NOMO-1 treated with DMSO at 0.1 percent for 48 hours (cell line): ENCODE data around the gene AP2A2.

Source experiments
- DNase-seq: peaks from one replicate; lab custom pipeline; 2025; ENCODE audit not compliant: unreplicated experiment; lab: John Stamatoyannopoulos, UW

Gene AP2A2

DNA sequence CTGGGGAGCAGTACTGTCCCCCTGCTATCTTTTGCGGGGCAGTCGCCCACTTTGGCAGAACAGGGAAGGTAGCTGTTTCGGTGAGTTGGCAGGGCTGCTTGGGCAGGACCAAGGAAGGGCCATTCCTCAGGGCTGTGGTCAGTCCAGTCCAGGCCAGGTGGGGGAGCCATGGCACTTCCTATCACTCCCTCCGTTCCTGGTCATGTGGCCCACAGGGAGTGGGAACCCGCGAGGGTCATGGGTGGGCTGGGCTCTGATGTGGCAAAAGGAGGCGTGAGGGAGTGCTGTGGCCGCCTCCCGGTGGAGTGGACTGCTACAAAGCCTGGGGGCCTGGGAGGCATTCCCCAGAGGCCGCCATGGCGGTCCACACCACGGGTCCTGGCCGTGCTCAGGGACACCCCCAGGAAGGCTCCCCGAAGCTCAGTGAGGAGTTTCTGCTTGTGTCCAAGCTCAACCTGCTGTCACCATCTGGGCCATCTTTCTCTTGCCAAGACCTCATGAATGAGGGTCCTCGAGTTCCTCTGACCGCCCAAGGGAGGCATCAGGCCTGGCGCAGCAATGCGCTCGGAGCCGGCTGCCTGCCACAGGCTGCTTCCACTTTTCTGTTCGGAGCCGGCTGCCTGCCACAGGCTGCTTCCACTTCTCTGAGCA lies 27.0 kb upstream of the AP2A2 start:
- DNase-seq: no peak

DNA sequence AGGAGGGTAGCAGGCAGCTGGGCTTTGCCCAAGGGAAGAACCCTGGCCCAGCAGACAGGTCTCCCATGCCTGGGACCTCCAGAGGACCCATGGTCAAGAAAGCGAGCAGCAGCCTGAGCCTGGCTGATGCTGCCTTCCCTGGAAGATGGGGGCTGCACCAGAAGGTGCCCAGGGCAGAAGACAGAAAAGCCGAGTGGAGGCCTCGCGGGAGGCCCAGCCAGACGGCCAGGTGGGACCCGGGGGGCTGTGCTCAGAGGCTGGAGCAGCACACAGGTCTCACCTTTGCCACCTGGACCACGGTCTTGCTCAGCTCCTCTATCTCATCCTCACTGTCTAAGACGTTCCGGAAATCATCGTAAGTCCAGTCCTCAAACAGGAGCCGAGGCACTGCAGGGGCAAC lies 25.9 kb upstream of the AP2A2 start:
- no peak for DNase-seq

DNA sequence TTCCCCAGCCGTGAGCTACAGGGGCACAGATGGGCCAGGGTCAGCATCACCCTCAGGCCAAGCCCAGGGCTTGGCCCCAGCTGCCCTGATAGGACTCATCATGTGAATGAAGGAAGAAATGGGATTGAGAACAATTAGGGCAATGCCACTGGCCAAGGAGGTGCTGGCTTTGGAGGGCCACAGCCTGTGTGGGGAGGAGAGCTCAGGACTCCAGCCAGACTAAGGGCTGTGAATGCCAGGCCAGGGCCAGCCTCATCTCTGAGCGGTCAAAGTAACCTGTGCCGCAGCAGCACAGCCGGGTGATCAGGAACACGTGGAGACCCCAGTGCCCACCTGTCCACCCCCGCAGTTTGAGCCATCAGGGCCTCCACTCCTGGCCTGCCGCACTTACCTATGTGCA lies 25.1 kb upstream of the AP2A2 start:
- DNase-seq: no peak

DNA sequence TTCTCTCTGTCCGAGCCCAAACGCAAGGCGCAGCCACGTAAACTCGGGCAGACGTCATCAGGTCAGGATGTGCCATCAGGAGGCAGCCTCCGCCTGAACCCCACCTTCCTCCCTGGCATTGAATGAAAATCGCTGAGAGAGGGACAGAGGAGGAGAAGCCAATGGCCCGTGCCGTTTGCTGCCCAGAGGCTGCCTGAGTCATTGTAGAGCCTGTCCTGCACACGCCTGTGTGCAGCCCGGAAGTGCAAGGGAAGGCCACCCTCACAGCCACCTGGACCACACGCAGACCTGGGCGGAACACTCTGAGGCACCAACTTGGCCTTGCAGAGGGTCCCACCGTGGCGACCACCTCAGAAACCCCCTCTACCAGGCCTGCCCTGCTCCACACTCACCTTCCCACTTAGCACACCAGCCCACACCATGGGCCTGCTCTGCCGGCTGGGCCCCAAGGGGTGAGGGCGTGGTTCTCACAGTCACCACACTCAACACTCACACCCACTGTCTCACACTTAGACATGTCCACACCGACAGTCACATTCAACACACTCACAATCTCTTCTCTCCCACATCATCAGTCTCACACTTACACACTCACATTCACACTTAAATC lies 24.1 kb upstream of the AP2A2 start:
- no peak for DNase-seq

DNA sequence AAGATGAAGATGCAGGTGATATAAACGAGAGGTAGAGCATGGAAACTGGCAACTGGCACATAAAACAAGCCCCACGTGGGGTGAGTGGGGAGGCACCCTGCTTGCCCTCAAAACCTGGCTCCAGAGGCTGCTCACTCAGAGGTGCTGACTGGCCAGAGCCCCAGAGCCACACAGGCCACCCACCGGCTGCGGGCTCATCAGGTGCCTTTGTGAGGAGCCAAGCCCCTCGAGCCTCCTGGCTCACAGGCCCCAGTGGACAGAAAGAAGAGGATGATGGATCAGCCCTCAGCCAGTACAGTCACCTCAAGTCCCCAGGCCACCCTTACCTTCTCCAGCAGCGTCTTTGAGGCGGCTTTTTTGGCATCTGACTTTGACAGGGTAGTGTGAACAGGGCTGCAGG lies 21.3 kb upstream of the AP2A2 start:
- no peak for DNase-seq

DNA sequence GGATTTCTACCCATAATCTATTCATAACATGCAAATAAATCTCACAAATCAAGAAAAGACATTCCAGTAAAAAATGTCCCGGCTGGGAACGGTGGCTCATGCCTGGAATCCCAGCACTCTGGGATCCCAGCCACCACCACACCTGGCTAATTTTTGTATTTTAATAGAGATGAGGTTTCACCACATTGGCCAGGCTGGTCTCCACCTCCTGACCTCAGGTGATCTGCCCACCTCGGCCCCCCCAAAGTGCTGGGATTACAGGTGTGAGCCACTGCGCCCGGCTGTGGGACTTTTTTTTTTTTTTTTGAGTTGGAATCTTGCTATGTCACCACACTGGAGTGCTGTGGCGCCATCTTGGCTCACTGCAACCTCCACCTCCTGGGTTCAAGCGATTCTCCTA lies 19.7 kb upstream of the AP2A2 start:
- no peak for DNase-seq

DNA sequence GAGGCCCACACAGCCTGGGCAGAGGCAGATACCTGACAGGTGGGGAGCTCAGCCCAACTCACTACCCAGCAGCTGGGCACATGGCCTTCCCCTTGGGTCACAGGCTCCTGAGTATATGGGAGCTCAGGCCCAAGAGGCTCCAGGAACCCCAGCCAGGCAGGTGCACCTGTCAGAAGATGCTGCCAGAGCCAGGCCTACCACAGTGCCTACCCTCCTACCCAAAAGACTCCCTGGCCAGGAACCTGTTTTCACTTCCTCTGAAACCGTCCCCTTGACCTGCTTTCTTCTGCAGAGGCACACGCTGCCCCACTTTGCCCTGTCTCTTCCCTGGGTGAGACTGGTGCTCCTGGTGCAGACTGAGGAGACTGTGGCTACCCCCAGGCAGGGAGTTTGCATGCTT lies 18.0 kb upstream of the AP2A2 start:
- DNase-seq: no peak

DNA sequence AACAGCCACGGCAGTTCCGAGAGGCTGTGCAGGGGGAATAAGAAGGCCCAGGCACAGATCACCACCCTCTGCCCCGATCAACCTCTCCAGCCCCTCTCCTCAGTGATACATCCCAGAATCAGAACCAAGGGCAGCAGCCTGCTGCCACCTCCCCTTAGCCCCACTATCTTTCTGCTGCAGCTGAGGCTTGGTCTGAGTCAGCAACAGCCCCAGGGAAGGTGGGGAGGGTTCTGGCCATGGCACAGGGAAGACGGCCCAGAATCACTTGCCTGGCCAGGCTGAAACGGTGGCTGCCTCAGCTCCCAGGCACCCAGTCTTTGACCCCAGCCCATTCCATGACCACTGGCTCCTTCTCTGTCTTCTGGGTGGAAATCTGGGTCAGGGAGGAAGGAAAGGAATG lies 17.4 kb upstream of the AP2A2 start:
- no peak for DNase-seq

DNA sequence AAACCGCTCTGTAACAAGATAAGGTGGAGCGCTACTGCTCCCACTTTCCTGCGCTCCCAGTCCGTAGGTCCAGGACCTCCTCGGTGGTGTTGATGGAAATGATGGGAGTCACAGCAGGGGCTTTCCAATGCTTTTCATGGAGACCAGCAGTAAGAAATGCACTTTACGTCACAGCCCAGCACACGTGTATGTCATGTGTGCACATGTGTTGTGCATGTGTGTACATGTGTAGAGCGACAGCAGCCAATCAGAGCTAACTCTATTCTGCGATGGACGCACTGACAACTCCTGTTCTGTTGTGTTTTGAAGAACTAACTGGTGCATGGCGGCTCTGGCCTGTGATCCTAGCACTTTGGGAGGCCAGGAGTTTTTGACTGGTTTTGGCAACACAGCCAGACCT lies 16.3 kb upstream of the AP2A2 start:
- no peak for DNase-seq

DNA sequence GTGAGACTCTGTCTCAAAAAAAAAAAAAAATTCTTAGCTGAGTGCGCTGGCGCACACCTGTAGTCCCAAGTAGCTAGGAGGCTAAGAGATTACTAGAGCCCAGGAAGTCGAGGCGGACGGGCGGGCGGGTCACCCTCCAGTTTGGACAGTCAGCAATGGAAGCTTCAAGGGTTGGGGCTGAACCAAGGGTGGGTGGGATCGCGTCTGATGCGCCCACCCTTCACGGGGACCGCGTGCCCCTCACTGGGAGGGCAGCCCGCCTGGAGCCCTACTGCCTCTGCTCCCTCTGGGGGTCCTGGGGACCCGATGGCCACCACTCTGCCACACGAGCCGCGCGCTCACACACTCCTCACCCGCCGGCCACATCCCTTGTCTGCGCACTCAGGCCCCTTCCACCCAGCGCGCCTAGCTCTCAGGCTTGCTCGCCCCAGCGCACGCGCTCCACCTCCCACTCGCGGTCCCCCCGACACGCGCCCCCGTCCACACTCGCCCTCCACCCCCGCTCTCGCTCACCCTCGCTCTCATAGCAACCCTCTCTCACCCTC lies 15.6 kb upstream of the AP2A2 start:
- peak; percentile 33 for DNase-seq

DNA sequence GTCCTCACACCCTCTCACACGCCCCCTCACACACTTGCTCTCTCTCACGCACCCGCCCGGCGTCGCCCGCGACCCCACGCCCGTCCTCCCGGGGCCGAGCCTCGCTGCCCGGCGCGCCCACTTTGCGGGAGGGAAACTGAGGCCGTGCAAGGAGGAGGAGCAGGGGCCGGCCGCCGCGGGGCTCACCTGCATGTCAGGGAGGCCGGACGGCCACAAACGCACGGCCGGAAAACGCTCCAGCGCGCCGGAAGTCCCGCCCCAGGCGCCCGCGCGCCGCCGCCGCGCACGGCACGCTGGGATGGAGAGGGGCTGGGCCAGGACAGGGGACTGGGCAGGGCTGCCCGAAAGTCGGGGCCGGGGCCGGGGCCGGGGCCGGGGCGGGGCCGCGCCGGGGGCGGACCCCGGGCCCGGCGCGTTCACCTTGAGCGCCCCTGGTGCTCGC lies 15.1 kb upstream of the AP2A2 start, which contains the start of gene CHID1:
CHID1 (minus strand) TSS at position 222 of the 442 bp plus-strand sequence. CDS start 5,994 bp downstream, outside the sequence.
- DNase-seq: peak; percentile 80

DNA sequence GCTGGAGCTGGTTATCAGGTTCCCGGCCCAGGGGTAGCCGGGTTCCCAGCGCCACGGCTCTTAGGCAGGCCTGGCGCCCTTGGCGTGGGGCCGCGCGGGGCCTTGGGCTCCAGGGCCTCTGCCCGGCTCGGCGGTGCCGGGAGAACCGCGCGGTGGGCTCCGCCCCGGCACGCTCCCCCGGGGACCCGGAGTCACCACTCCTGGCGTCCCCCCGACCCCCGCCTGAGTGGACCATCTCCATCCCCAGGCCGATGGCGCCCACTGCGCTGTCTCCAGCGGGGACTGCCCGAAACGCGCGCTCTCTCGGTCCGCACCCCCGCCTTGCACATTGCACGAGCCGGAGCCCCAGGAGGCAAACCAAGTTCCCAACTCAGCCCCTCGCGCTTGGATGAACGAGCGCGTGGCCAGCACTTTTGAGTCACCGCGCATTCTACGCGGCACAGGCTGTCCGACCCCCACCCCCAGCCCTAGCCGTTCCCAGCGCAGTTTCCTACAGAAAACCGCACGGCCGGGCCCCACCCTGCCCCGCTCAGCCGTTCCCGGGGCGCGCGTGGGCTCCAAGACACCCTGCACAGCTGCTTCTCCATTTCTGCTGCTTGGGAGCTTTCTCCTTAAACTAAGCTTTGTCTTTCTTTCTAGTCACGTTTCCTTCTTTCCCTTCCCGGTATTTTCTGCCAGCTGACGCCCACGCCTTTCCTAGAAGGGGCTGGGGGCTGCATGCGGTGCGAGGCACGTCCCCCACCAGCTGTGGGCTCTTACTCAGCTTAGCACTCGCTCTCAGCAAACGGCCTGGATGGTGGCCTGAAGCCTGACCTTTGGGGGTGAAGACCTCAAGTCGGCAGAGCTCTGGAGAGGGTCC lies 14.4 kb upstream of the AP2A2 start:
- peak; percentile 22 for DNase-seq

DNA sequence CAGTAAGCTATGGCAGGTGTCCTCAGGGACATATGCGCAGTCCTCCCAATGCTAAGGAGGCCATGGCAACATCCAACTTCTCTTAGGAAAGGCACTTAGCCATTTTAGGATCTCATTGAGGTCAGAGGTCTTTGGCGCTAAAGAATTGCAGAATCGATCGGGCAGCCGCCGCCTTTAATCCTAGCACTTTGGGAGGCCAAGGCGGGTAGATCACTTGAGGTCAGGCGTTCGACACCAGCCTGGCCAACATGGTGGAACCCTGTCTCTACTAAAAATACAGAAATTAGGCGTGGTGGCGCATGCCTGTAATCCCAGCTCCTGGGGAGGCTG lies 13.8 kb upstream of the AP2A2 start:
- DNase-seq: no peak

DNA sequence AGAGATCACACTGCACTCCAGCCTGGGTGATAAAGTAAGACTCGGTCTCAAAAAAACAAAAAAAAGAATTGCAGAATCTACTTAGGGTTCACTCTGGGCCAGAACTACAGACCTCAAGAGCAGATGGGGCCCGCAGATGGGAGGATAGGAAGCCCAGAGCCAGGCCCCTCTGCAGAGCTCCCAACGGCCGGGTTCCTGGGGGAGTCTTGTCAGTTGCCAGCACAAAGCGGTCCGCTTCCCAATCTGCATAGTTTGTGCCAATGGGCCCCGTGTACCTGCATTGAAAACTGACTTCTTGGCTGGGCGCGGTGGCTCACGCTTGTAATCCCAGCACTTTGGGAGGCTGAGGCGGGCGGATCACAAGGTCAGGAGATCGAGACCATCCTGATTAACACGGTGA lies 13.4 kb upstream of the AP2A2 start:
- no peak for DNase-seq

DNA sequence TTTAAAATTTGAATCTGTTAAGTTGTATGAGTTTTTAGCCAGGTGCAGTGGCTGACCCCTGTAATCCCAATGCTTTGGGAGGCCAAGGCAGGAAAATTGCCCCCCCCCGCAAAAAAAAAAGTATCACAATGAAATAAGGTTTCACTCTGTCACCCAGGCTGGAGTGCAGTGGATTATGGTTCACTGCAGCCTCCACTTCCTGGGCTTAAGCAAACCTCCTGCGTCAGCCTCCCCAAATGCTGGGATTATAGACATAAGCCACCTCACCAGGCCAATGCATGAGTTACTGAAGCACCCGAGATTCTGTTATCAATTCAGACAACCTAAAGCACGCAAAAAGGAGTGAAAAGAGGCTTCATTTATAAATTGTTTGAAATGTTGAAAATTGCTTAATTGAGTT lies 12.6 kb upstream of the AP2A2 start:
- DNase-seq: no peak

DNA sequence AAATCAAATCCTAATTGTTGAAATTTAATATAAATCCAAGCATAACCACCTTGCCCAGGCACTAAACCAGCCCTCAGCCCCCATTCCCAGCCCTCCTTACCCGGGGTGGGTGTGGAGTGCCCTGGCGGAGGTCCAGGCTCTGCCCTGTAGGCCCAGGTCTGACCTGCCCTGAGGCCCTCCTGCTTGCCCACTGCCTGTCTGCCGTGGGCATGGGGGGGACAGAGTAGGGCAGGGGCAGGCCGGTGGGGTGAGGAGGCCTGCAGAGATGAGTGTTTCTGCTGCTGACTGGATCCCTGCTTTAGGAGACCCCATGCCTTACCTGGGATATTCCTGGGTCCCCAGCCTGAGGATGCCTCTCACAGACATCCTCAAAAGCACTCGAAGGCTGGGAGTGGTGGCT lies 11.5 kb upstream of the AP2A2 start:
- DNase-seq: no peak

DNA sequence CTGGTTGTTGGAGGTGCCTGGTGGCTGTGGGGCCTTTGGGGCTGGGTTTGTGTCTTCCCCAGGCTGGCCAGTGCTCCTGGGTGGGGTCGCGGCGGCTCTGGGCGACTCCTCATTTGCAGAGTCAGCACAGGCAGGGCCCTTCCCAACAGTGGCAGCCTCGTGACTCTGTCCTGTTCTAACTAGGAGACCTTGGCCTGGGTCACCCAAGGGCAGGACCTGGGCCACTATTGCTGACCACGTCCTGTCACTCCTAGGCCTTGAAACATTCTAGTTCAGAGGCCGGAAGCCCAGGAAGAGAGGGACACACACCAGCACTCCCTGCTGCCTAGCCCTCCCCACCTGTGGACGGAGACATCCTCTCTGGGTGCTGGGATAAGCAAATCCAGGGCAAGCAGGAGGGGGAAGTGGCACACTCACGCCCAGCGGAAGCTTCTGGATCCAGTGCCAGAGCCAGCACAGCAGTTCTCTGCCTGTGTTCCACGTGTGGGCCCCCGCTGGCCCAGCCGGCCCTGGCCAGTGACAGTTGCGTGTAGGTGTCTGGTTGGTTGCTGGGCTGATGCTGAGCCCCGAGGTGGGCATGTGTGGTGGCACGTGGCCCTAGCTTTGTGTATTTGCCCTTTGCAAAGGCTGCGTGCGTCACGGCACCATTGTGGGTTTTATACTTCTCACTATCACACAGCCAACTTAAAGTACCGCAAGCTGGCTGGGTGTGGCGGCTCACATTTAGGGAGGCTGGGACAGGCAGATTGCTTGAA lies 10.7 kb upstream of the AP2A2 start:
- no peak for DNase-seq

DNA sequence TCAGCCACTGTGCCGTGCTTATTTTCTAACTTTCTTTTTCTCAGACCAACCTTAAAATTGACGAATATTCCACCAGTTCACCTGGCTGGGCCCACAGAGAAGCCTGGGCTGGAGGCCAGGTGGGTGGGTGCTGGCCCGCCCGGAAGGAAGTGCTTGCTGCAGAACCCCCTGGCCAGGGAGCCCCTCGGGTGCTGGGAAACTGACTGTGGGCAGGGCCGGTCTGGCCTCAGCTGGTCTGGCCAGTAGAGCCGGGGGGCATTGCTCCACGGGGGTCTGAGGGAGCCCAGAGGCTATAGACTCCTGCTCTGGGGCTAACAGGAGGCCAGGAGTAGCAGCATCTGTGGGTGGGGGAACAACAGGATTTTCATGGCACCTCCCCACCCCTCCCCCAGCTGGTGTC lies 8.2 kb upstream of the AP2A2 start:
- DNase-seq: no peak

DNA sequence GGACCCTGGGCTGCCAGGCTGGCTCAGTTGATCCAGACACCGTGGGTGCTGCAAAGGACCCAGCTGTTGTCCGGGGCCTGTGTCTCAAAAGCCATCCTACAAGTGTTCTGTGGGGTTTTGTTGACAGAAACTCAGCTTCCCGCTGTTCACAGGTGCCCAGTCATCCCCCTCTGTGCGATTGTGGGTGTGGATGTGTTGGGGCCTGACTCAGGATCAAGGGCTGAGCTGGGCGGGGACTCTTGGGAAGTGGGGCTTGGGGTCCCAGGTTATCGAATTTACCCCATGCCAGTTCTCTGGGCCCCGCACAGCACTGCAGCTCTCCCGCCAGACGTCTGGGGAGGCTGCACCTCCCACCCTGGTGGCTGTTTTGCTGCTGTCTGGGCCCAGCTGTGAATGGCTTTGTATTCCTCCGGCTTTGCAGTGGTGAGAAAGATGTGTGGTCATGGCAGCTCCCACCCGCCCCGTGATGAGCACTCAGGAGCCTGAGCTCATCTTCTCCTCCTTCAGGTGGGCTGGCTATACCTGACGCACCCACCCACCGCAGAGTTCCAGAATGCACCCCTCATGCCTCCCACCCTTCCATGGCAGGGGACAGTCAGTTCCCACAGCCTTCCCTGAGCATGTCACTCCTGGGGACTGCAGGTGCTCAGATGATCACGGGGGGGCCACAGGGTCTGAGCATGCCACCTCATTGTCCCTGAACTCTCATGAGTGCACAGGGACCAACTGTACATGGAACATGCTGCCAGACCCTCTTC lies 3.6 kb upstream of the AP2A2 start:
- DNase-seq: no peak

DNA sequence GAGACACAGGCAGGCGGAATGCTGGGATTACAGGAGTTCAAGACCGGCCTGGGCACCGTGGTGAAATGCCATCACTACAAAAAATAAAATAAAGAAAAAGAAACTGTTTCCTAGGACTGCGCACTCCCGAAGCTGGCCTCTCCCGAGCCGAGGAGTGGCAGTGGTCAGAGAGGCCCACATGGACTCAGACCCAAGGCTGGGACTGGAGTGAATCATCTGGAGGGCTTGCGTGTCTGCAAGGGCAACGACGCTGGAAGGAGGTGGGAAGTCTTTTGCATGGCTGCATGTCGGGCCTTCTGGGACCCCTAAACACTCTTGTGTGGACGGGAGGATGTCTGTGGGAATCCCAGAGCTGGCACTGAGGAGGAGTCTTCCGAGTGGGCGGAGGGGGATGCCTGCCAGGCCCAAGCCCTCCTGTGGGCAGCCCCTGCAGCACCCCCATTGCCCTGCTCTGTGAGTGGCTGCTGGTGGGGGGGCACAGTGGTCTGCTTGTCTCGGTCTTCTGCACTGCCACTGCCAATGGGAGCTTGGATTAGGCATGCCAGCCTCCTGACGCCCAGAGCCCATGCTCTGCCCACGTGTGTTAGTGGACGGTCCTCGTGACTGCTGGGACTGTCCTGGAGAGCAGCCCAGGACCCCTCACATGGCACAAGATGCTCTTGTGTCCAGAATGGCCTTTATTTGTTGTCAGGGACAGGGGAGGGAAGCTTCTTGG lies 1.8 kb upstream of the AP2A2 start:
- no peak for DNase-seq
